ENCODE data around the gene TFCP2L1.

TFCP2L1 gene

DNA sequence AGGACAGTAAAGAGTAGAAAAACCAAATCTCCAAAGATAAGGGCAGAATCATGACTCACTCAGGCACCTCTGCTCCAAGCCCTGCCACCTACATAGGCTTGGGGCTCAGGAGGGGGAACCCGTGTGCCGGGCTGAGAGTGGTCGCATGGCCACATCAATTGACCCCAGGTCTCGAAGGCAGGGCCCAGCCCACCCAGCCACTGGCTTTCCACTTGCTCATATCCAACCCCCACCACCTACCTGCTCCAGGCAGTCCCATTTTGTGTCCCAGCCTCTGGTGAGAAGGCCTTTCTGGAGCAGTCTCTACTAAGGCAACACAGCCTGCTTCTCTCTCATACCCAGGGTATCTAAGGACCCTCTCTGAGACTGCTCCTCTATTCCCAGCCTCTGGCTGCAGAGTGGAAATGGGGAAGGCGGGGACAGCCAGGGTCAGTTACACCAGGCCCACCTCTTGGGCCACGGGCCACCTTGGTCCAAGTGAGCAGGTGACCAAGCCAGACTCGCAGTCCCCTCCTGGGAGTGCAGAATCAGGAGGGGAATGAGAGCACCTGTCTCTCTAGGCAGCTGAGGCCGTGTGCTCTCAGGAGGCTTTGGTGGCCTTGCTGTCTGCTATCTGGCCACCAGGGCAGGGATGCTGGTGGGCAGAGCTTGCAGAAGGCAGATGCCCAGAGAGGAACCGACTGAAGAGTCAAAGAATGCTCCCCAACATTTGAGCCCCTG lies 20.8 kb downstream of the TFCP2L1 start:
- no peak for DNase-seq

DNA sequence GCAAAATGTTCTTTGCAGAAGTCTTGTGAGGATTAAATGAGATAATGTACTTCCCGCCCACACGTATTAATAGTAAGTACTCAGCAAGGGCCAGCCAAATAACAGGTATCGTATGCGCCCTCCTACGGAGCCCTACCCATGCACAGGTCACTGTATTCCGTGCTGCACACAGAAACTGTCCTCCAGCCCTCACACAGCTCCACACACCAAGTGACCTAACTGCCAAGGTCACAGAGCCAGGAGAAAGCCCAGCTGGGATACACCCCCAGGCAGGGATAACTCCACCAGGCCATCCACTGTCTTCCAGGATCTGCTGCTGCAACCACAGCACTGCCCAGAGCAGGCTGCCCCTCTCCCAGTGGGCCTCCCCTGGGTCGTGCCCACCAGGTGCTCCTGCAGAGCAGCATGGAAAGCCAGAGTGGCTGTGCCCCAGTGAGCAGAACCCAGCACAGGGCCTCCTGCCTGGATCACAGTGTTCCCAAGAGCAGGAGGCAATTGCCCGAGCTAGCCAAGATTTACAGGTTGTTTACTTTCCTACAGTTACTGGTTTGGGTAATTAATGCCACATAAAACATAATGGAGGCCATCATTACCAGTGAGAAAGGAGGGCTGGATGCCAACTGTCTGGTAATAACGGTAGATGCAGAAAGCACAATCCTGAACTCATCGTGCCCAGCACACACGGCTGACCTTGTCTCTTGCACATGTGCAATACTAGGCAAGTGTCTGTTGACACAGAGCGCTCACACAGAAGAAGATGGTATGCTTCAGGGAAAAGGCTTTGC lies 24.4 kb downstream of the TFCP2L1 start:
- no peak for DNase-seq

DNA sequence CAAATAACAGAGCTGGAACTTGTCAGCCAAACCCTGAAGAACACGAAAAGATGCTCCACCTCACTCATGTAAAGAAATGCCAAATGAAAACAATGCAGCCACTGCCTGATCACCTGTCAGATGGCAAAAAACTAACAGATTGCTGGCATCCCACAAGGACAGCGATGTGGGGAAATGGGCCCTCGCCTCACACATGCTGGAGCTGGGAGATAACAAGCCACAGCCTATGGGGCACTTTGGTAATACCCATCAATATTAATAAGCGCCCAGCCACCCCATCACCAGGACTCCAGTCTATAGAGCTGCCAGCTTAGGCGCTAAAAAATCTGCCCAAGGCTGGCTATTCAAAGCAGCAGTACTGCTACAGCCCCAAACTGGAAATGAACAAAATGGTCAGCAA lies 27.0 kb downstream of the TFCP2L1 start:
- no peak for DNase-seq

DNA sequence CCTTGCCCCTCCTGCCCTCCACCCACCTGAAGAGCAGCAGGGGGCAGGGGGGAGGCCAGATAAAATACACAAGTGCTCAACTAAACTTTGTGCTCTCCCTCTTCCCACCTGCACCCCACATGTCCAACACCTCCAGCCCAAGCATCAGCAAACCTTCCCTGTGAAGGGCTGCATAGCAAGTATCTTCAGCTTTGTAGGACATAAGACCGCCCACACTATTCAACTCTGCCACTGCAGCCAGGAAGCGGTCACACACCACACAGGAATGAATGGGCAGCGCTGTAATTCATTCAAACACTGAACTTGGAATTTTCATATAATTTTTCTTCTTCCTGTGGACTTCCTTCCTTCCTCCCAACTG lies 27.5 kb downstream of the TFCP2L1 start:
- DNase-seq, result no peak

DNA sequence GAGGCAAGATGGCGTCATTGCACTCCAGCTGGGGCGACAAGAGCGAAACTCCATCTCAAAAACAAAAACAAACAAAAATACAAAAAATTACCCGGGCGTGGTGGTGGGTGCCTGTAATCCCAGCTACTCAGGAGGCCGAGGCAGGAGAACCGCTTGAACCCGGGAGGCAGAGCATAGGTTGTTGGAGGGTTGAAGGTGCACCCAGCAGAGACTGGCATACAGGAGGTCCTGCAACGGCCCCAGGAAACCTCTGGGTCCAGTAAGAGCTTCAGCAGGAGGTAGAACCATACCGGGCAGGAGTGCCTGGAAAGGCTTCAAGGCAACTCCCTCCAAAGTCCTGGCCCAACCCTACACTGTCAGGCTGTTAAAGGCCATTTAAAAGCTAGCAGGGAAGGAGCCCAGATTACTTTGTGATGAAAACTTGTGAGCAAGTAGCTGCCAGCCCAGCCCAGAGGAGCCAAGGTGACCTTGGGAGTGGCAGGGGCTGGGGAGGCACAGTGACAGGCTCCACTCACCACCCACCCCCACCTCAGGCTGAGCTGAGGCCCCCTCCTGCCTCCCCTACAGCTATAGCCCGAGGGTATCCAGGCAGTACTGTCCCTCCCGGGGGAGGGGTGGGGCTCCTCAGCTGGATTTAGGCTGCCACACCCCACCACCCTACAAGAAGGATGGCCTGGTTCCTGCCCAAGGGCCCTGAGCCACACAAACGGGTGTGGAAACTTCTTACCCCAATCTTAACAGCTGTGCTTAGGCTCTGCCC lies 28.1 kb downstream of the TFCP2L1 start:
- DNase-seq, result no peak

DNA sequence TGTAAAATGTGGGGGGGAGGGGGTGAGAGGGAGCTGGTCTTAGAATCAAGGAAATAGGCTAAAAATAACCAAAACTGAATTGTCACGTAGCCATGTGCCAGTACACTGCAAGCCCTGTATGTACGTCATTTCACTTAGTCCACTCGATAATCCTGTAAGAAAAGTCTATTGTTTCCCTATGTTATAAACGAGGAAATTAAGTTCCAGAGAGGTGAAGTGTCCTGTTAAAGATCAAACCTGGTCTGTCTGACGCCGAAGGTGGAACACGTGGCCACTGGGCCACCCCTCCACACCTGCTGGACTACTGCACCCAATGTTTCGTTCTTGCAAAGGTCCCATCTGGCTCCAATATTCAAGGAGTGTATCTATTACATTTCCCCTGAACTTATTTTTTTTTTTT lies 29.6 kb downstream of the TFCP2L1 start:
- no peak for DNase-seq

DNA sequence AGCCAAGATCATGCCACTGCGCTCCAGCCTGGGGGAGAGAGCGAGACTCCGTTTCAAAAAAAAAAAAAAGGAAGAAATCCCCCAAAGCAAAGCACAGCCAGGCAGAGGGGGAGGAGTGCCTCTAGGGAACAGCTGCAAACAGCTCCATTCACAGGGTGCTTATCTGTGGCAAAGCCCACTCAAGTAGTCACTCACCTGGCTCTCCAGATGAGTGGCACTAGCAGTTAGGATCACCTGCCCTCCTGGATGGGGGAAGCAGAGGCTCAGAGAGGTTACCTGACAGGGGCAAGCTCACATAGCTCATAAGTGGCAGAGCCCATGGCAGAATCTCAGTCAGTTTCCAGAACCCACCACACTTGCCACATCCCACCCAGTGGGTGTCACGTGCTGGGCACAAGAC lies 30.3 kb downstream of the TFCP2L1 start:
- DNase-seq, result no peak

DNA sequence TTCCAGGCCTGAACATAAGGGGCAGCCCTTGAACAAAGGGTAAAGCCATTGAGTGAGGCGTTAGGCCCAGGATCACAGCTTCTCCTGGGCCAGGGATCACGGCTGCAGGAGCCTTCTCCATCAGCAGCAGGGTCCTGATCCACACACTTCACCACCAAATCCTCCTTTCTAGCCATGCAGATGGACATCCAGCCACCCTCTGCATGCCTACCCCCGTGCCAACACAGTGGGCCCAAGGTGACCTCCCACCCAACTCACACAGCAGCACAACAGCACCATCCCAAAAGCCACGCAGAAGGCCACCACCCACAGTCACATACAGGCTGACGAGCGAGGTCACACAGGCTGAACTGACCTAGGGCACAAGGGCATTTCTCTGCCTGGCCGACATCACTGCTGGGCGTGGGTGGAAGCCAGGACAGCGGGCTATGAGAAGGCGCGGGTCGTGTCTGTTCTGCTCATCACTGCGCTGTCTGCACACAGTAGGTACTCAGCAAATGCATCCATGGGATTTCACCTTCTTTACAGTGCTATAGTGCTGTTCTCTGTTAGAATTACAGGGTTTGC lies 31.2 kb downstream of the TFCP2L1 start:
- no peak for DNase-seq

DNA sequence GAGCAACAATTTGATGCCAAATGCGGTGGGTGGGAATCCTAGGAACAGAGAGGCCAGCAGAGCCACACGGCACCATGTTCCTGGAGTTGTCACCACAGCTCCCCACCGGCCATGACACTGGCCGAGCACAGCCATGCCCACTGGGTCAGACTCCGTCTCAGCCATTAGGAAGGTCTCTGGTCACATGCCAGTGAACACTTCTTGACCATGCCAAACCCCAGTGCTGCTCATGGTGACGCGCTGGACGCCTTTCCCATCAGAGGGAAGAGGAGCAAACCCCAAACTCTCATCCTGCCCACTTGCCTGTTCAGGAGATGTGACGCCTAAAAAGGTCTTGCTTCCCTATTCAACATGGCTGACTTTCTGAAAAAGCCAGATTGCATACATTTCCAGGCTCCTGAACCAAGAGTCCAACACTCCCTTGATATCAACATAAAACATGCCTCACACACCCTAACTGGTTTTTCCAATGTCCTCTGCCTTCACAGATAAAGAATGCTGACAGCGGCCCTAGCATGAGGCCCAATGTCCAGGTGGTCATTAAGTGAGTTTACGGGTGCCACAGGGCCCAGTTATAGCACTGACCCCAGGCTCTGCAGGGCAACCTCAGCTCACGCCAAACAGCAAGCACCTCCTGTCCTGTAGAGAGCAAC lies 31.9 kb downstream of the TFCP2L1 start:
- no peak for DNase-seq

DNA sequence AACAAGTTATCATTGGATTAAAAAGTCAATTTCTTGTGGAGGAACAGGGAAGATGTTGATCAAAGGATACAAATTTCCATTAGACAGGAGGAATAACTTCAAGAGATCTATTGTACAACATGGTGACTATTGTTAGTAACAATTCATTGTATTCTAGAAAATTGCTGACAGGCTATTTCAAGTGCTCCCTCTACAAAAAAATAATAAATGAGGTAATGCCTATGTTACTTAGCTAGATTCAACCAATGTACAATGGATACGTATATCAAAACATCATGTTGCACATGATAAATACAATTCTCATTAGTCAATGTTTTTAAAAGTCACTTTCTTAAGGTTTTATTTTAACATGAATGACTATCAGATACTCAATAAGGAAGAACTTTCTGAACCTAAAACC lies 33.5 kb downstream of the TFCP2L1 start:
- no peak for DNase-seq

DNA sequence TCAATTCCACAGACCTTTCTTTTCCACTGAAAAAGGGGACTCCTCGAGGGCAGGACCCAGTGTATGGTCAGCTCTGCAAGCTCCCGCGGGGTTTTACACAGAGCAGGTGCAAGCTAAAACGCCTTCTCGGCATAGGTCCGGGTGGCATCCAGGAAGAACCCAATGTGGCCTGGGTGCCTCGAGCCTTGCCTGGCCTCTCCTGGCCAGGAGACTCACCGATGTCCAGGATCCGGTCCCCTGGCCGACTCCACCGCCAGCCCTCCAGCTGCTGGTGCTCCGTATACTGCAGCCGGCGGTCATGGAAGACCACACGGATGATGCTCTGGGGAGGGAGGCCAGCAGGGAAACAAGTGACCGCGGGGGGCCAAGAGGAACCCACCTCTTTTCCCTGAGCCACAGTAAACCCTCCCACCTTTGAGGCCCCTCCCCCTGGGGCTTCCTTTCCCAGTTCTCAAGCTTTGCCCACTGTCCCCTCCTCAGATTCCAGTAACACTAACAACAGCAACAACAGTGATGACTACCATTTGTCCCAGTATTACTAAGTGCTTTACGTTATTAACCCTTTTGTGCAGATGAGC lies 36.1 kb downstream of the TFCP2L1 start:
- DNase-seq, result no peak

DNA sequence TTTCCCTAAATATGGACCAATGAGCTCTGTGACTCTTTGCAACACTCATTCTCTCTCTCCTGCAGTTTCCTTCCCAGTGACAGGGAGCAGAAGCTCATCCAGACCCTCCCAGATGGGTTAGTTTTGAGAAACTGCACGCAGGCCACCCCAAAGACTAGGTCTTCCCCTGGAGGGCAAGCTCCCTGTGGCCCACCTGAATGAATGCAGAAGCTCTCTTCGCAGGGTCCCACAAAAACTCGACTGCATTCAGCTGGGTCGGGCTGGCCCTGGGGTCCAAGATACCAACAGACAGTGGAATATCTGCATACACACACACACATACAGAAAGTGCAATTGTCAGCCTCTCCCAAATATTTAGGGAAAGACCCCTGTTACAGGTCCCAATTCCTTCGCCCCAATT lies 37.0 kb downstream of the TFCP2L1 start:
- no peak for DNase-seq

DNA sequence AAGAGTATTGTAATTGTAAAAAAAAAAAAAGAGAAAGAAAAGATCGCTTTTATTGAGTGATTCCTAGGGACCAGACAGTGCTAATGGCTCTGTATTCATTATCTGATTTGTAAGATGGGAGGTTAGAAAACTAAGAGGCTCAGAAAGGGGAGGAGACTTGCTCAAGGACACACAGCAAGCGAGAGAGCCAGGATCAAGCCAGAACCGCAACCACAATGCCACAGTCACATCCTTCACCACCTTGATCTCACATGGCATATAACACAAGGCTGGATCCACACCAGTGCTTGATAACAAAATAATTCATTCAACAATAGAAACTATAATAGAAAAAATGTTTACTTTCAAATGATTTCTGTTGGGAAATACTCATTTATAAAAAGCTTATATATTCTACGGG lies 37.5 kb downstream of the TFCP2L1 start:
- no peak for DNase-seq

DNA sequence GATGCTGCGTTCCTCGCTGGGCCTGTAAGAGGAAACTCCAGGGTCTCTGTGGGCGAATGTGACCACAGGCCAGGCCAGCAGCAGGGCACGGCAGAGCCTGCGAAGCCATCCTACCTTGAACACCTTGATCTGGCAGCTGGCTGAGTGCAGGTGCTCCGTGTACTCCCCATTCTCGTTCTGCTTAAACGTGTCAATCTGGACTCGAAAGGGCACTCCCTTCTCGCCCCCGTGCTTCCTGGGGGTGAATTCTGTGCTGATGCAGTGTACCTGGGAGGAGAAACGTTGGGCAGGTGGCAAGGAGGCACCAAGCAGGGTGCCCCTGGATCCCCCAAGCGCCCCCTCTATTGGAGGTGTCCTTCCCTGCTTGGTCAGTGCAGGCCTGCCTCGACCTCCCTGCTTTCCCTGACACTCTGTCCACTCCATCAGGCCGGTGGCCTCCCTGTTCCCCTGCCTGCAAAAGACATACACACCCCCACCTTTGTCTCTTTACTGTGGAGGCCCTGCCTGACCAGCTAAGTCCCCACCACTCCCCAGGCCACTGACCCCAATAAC lies 38.2 kb downstream of the TFCP2L1 start:
- DNase-seq, result no peak

DNA sequence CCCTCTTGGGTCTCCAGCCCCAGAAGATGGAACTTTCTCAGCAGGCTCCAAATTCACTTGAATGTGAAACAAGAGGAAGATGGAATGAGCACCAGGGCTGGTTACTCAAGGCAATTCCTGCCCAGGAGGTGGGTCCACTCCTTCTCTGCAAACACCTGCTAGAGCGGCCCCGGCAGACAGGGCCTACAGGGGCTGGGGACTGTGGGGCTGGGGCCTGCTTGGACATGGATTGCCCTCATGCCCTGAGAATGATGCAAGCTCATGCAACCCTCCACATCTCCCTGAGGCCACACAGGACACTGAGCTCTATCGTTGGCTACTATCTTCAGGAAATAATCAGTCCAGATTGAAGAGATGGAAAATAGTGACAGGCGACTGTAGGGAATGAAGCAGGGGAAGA lies 39.1 kb downstream of the TFCP2L1 start:
- DNase-seq, result no peak

DNA sequence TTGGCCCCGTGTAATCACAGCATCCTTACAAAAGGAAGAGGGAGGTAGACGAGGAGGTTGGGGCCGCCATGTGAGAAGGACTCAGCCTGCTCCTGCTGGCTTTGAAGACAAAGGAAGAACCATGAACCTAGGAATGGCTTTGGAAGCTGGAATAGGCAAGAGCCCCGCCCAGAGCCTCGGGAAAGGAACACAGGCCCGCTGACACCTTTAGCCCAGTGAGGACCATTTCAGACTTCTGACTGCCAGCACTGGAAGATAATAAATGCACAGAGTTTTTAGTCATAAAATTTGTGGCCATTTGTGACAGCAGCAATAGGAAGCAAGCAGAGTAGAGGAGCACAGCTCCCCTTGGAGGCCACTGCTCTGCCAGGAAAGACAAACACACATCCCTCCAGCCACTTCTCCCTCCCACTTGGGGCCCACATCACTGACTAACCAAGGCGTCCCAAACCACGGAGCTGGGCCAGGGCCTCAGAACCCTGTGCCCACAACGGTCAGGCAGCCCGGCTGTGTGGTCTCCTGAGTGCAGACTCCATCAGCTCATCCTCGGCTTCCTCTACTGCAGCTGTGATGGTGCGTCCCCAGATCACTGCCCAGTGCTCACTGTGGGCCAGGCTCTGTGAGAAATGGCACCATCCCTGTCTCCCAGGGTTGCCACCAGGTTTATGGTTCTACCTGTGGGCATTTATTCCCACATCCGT lies 39.7 kb downstream of the TFCP2L1 start:
- no peak for DNase-seq

DNA sequence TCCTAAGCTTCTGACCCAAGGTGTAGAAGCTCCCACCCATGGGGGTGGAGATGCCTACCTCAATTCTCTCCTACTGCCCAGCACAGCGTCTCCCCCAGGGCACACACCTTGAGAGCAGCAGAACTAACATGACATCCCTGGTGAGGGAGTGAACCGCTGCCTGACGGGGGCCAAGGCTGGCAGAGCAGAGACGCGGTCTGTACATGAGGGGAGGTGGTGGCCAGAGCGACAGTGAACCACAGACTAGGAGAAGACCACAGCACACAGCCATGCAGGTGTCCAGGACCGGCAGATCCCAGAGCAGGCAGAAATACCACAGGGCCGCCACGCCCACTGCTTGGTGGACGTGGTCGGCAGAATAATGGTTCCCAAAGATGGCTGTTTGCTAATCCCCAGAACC lies 40.4 kb downstream of the TFCP2L1 start:
- DNase-seq, result no peak

DNA sequence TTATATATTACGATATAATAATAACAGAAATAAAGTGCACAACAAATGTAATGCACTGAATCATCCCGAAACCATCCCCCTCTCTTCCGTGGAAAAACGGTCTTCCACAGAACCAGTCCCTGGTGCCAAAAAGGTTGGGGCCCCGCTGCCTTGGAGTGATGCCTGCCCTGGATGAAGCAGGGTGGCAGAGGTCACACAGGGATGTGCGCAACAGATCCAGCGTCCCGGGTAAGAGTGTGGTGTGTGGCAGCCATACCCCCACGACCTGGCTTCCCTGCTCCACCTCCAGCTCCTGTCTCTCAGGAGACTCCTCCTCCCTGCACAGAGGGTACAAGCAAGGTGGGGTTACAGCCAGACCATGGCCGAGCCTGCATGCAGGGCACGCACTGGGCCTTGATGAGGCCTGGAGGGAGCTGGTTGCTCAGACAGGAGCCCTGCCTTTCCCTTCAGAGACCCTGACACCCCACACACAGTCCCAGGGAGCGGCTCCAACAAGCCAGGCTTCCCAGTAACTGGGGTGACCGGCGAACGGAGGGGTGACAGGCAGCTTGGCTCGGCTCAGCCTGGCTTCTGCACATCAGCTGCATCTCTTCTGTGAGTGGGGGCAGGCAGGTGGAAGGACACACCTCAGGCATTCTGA lies 41.1 kb downstream of the TFCP2L1 start:
- no peak for DNase-seq

DNA sequence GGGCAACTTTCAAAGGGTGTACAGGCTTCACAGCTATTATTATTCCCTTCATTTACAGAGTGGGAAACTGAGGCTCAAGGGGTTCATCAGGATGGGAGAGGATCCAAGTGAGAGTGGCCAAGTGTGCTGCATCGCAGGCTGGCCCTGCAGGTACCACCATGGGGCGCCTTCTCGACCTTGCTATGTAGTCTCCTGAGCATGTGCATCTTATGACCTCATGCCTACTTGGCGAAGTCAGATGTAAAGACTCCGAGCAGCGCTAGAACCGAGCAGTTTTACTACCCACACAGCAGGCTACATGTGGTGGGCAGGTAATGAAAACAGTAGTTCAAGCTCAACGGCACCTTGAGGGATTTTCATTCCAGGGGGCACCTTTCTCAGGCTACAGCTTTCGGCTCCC lies 42.0 kb downstream of the TFCP2L1 start:
- no peak for DNase-seq

DNA sequence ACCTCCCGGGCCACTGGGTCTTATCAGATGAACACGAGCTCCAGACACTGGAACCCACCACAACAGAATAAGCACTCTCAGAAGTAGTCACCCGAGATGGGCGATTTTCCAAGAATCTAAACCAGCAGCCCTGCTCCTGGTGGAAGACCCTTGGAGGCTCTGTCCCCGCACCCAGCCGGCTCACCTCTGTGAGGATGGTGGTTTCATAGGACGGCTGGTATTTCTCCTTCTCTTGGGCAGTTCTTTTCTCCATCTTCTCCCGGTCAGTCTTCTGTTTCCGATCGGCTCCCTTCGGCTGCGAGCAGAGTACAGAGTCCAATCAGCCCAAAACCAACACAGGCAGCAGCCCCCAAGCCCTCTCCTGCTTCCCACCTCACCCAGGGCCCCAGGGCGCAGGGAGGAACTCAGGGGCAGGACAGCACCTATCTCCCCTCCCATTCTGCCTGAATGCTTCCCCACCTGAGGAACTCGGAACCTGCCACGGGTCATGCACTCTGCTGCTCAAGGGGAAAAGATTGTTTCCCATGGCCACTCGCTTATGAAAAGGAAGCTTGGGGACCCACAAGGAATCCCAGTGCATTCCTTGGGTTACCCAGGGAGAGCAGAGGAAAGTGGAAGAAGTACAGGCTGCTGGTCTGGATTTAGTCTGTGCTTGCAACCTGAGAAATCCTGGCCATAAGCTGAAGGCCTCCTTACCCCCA lies 42.7 kb downstream of the TFCP2L1 start:
- DNase-seq, result no peak

DNA sequence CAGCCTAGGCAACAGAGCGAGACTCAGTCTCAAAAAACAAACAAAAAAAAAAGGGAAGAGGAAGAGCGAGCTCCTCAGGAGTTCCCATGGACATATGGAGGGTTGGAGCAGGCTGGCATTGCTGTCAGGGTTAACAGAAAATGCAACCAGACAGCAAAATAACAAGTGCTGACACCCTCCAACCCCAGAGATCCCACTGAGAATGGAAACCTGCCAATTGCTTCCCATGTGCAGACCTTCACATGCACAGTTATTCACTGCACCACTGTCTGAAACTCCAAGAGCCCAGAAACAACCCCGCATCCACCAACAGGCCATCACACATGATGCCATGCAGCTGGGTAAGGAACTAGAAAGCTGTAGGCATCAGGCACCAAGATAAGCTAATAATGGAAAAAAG lies 43.5 kb downstream of the TFCP2L1 start:
- DNase-seq, result no peak

Measured in eye (tissue), 1 donor.